WTC11 (cell line): ENCODE measurements around the gene COMMD4.

Source experiments
- E2F1 ChIP-seq: sonication (generic); formaldehyde crosslinking; IDR thresholded peaks from 2 replicates; pipeline ENCODE4 v1.8.0; 2022; ENCODE audit warnings: mild to moderate bottlenecking, missing genetic modification reagents
- ELF4 ChIP-seq: sonication (generic); formaldehyde crosslinking; IDR thresholded peaks from 2 replicates; pipeline ENCODE4 v1.8.1; 2022; ENCODE audit warnings: low read depth, mild to moderate bottlenecking, moderate library complexity, missing genetic modification reagents
- ETV6 ChIP-seq: sonication (generic); formaldehyde crosslinking; IDR thresholded peaks from 2 replicates; pipeline ENCODE4 v1.8.1; 2022; ENCODE audit warnings: mild to moderate bottlenecking, missing genetic modification reagents
- FOXJ3 ChIP-seq: sonication (generic); formaldehyde crosslinking; IDR thresholded peaks from 2 replicates; pipeline ENCODE4 v1.9.0; 2021; ENCODE audit warnings: missing genetic modification reagents, mild to moderate bottlenecking, borderline replicate concordance
- GABPB1 ChIP-seq: sonication (generic); formaldehyde crosslinking; IDR thresholded peaks from 2 replicates; pipeline ENCODE4 v1.8.1; 2023; ENCODE audit warnings: mild to moderate bottlenecking, missing genetic modification reagents
- NFE2L1 ChIP-seq: sonication (generic); formaldehyde crosslinking; IDR thresholded peaks from 2 replicates; pipeline ENCODE4 v1.8.1; 2023; ENCODE audit warnings: missing genetic modification reagents
- NFYB ChIP-seq: sonication (generic); formaldehyde crosslinking; conservative IDR thresholded peaks from 2 replicates; pipeline ENCODE4 v1.8.0; 2022; ENCODE audit warnings: low read depth, missing genetic modification reagents
- RELA ChIP-seq: sonication (generic); formaldehyde crosslinking; IDR thresholded peaks from 2 replicates; pipeline ENCODE4 v1.8.1; 2022; ENCODE audit warnings: missing genetic modification reagents, mild to moderate bottlenecking, borderline replicate concordance
- SMAD3 ChIP-seq: sonication (generic); formaldehyde crosslinking; IDR thresholded peaks from 2 replicates; pipeline ENCODE4 v1.8.0; 2022; ENCODE audit warnings: missing genetic modification reagents, mild to moderate bottlenecking, borderline replicate concordance
- TP53 ChIP-seq: sonication (generic); formaldehyde crosslinking; IDR thresholded peaks from 2 replicates; pipeline ENCODE4 v1.8.1; 2023; ENCODE audit warnings: mild to moderate bottlenecking, missing genetic modification reagents
- TF ChIP-seq, protein P1 (sequence below): fragments of 200-600 bp; IDR thresholded peaks from 2 replicates; pipeline ENCODE4 v1.8.0; 2022; ENCODE audit warnings: antibody characterized with exemption

GRCh38 chr15:75367913-75368688 lies 32.2 kb downstream of the COMMD4 start, which contains the start of gene MAN2C1:
- TF ChIP-seq, protein P1, sequence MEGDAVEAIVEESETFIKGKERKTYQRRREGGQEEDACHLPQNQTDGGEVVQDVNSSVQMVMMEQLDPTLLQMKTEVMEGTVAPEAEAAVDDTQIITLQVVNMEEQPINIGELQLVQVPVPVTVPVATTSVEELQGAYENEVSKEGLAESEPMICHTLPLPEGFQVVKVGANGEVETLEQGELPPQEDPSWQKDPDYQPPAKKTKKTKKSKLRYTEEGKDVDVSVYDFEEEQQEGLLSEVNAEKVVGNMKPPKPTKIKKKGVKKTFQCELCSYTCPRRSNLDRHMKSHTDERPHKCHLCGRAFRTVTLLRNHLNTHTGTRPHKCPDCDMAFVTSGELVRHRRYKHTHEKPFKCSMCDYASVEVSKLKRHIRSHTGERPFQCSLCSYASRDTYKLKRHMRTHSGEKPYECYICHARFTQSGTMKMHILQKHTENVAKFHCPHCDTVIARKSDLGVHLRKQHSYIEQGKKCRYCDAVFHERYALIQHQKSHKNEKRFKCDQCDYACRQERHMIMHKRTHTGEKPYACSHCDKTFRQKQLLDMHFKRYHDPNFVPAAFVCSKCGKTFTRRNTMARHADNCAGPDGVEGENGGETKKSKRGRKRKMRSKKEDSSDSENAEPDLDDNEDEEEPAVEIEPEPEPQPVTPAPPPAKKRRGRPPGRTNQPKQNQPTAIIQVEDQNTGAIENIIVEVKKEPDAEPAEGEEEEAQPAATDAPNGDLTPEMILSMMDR: no peak
- TF ChIP-seq FOXJ3 (CRISPR knock-in tag): peak; percentile 56; the same call in 1 of the 2 replicates
- TF ChIP-seq ELF4: 0 out of 2 replicates have a peak, but pooled peaks have one; percentile 55
- TF ChIP-seq NFYB (CRISPR knock-in tag): peak; percentile 39
- TF ChIP-seq NFE2L1 (CRISPR knock-in tag): peak; percentile 59
- no peak for TF ChIP-seq SMAD3 (CRISPR knock-in tag)
- TF ChIP-seq E2F1 (CRISPR knock-in tag): peak; percentile 77; the same call in 1 of the 2 replicates
- peak; percentile 77 for TF ChIP-seq GABPB1 (CRISPR knock-in tag)
- TF ChIP-seq ETV6 (CRISPR knock-in tag): peak; percentile 79; the same call in 1 of the 2 replicates
- no peak for TF ChIP-seq TP53 (CRISPR knock-in tag)
- peak; percentile 70; the same call in 1 of the 2 replicates for TF ChIP-seq RELA (CRISPR knock-in tag)
